ENCODE measurements around the gene NTNG1. TPM values are rescaled to one million over a fixed set of nuclear protein-coding genes. Genes with fewer than 3 reads are reported as not detected.

NTNG1 gene
- total and polyA plus RNA-seq, 2 of the 8 experiments (the other 6 are each of a cell fraction or from before 2014, with no cell fraction given): 1.2 to 4.1 TPM

DNA sequence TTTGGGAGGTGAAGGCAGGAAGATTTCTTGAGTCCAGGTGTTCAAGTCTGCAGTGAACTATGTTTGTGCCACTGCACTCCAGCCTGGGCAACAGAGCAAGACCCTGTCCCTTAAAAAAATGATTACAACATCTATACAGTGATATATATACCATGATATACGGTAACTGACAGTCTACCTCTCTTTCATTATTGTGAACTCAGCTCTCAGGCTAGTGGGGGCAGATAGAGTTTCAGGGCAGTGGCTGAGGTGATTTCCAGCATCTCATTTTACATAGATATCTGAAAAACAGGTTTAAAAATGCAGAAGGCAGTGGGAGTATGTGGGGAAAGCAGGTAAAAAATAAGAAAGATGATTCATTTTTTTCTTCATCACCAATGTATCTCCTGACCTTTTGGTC is 8.1 kb upstream of the NTNG1 start:
- no peak overlapping the region for H3K23ac ChIP-seq (ENCODE audit: insufficient read length)
- no peak overlapping the region for H3K14ac ChIP-seq (ENCODE audit: insufficient read length)
- 90% methylated on average over 1 of the region's 1 CpG; no CpG with 5 or more reads in 1 of the 2 experiments for WGBS, 2 experiments (ENCODE audit: extremely low coverage in 1 of 2, insufficient coverage in 1 of 2, insufficient read length in 1 of 2, insufficient replicate concordance in 2 of 2, low coverage in 1 of 2, low lambda C conversion rate in 2 of 2, missing lambda C conversion rate in 1 of 2)
- no peak overlapping the region for H3K4me3 ChIP-seq (ENCODE audit: extremely low read depth in 1 of 4, insufficient read depth in 2 of 4, low read depth in 3 of 4, low read length in 4 of 4)
- no peak overlapping the region for H2BK20ac ChIP-seq (ENCODE audit: low read length)
- no peaks in the 10 kb centered on the region for H3K79me1 ChIP-seq (ENCODE audit: low read depth, low read length)
- no peak for FAIRE-seq
- H3K27ac ChIP-seq (ENCODE audit: low read depth, low read length): no peak overlapping the region
- no peak overlapping the region for H3K4me2 ChIP-seq (ENCODE audit: insufficient read depth in 1 of 2, low read depth in 2 of 2, low read length in 2 of 2)
- no peak overlapping the region for H2AK5ac ChIP-seq (ENCODE audit: low read depth, low read length)
- no peak overlapping the region for H4K91ac ChIP-seq (replicated peaks; ENCODE audit: insufficient read length, low read length)
- H2AFZ ChIP-seq (ENCODE audit: low read length): no peak overlapping the region
- no peak overlapping the region for H2BK15ac ChIP-seq (ENCODE audit: low read length)
- no peaks in the 10 kb centered on the region for H3K9me3 ChIP-seq (ENCODE audit: insufficient read depth in 2 of 2, low read depth in 1 of 2, low read length in 1 of 2)
- no peaks in the 10 kb centered on the region for H3K79me2 ChIP-seq (ENCODE audit: control insufficient read depth in 1 of 2, insufficient read depth in 2 of 2, low read length in 2 of 2)
- no peaks in the 10 kb centered on the region for H3K36me3 ChIP-seq (ENCODE audit: control insufficient read depth in 2 of 4, insufficient read depth in 4 of 4, low read length in 3 of 4)
- no peak overlapping the region for H2BK5ac ChIP-seq (ENCODE audit: low read depth, low read length)
- CTCF ChIA-PET (ENCODE audit: partially characterized antibody): interaction anchor here (0.6 kb wide), 1 partner anchor 608 kb away, joined by 3 read pairs; no protein-coding TSS in a partner anchor
- no peak overlapping the region for H3K18ac ChIP-seq (ENCODE audit: extremely low read depth, low read length)
- H3K4ac ChIP-seq (replicated peaks; ENCODE audit: insufficient read length, low read depth, low read length): no peak overlapping the region
- H3K56ac ChIP-seq (replicated peaks; ENCODE audit: insufficient read length, low read depth, low read length): no peak overlapping the region
- no peak overlapping the region for H4K8ac ChIP-seq (ENCODE audit: extremely low read depth, insufficient read depth, low read length)
- POLR2A ChIA-PET (ENCODE audit: partially characterized antibody): no interaction called here
- H3K23me2 ChIP-seq (ENCODE audit: low read depth, low read length): no peaks in the 10 kb centered on the region
- H3K9ac ChIP-seq (replicated peaks in 1 of 4; ENCODE audit: extremely low read depth in 1 of 4, low read depth in 3 of 4, low read length in 3 of 4): no peak overlapping the region
- H4K5ac ChIP-seq (ENCODE audit: insufficient read length, low read depth, low read length): no peak overlapping the region
- no peak overlapping the region for H2BK120ac ChIP-seq (replicated peaks; ENCODE audit: low read depth, low read length)
- no peak overlapping the region for H2BK12ac ChIP-seq (ENCODE audit: low read depth, low read length)
- no peaks in the 10 kb centered on the region for H3K4me1 ChIP-seq (replicated peaks in 1 of 4; ENCODE audit: control insufficient read depth in 3 of 4, insufficient read depth in 4 of 4, low read length in 3 of 4)
- DNase-seq (ENCODE audit: low read depth in 1 of 2, low spot score in 2 of 2): no peak
- no peaks in the 10 kb centered on the region for H4K20me1 ChIP-seq (replicated peaks in 1 of 2; ENCODE audit: control insufficient read depth in 1 of 2, insufficient read depth in 2 of 2, low read length in 2 of 2)
- TF ChIP-seq NRF1 (IDR thresholded peaks at IDR 0.05; ENCODE audit: low read depth, low read length) (no peak), SP1 (IDR thresholded peaks at IDR 0.05; ENCODE audit: low read depth, low read length) (no peak), CBX8 (IDR thresholded peaks at IDR 0.05; ENCODE audit: borderline replicate concordance, low read depth, low read length) (no peak), SAP30 (IDR thresholded peaks at IDR 0.05; ENCODE audit: insufficient read depth, insufficient replicate concordance, low read length) (no peak), CBX5 (IDR thresholded peaks at IDR 0.05; ENCODE audit: low read depth, low read length) (no peak), KDM4A (IDR thresholded peaks at IDR 0.05; ENCODE audit: low read depth, low read length, severe bottlenecking) (no peak), TAF1 (IDR thresholded peaks at IDR 0.05; ENCODE audit: low read depth, low read length) (no peak), KDM1A (IDR thresholded peaks at IDR 0.05; ENCODE audit: borderline replicate concordance, low read length) (no peak)
- H3K27me3 ChIP-seq (replicated peaks in 1 of 4; ENCODE audit: control insufficient read depth in 3 of 4, extremely low read depth in 1 of 4, insufficient read depth in 3 of 4, low read length in 3 of 4): no peaks in the 10 kb centered on the region
